Heart left ventricle (tissue), 16 donors: ENCODE measurements around the gene GRM7. TPM values are rescaled to one million over a fixed set of nuclear protein-coding genes. Genes with fewer than 3 reads are reported as not detected.

ENCODE experiments used
- ATAC-seq, 4 donors: fragments of 200-7000 bp; cut with Tn5 transposase; one replicate each; pipeline ENCODE4 v1.9.1; 2020 to 2022; ENCODE audit warnings: moderate library complexity in 4 of 4, mild to moderate bottlenecking in 3 of 4, moderate number of reproducible peaks in 1 of 4
- DNase-seq, 5 donors: peaks; one replicate each; pipeline ENCODE4 v3.0.0-alpha.2; 2020
- H3K27ac ChIP-seq, 12 donors: fragments of 200-600 bp; sonication (generic) in 4 of 12; one replicate each; pipeline versions ENCODE4 v1.5.0 to v1.8.0; 2016 to 2022; ENCODE audit warnings: mild to moderate bottlenecking in 2 of 12
- H3K27me3 ChIP-seq, 9 donors: fragments of 200-600 bp; sonication (generic) in 2 of 9; one replicate each; pipeline versions ENCODE4 v1.5.1 to v1.8.0; 2016 to 2022; ENCODE audit warnings: mild to moderate bottlenecking in 3 of 9
- H3K36me3 ChIP-seq, 9 donors: fragments of 200-600 bp; sonication (generic) in 2 of 9; one replicate each; pipeline versions ENCODE4 v1.5.0 to v1.8.0; 2018 to 2022; ENCODE audit warnings: mild to moderate bottlenecking in 2 of 9
- H3K4me1 ChIP-seq, 12 donors: fragments of 200-600 bp; sonication (generic) in 4 of 12; one replicate each; pipeline versions ENCODE4 v1.5.0 to v1.8.0; 2016 to 2022; ENCODE audit warnings: mild to moderate bottlenecking in 3 of 12
- H3K4me3 ChIP-seq, 12 donors: fragments of 200-600 bp; sonication (generic) in 4 of 12; one replicate each; pipeline versions ENCODE4 v1.5.0 to v1.8.0; 2017 to 2022; ENCODE audit warnings: mild to moderate bottlenecking in 9 of 12, moderate library complexity in 4 of 12
- H3K9me3 ChIP-seq, 12 donors: fragments of 200-600 bp; sonication (generic) in 4 of 12; one replicate each; pipeline versions ENCODE4 v1.5.0 to v1.8.0; 2016 to 2022; ENCODE audit warnings: mild to moderate bottlenecking in 1 of 12
- CTCF ChIP-seq, 12 donors: fragments of 200-600 bp; sonication (generic) in 4 of 12; IDR thresholded peaks; one replicate each; pipeline versions ENCODE4 v1.5.0 to v1.8.0; 2018 to 2022; ENCODE audit warnings: antibody characterized with exemption in 12 of 12, mild to moderate bottlenecking in 5 of 12
- POLR2A ChIP-seq, 2 donors: fragments of 450-650 bp; IDR thresholded peaks; one replicate each; pipeline ENCODE4 v1.6.1; 2017; ENCODE audit warnings: antibody characterized with exemption in 2 of 2, mild to moderate bottlenecking in 2 of 2, moderate library complexity in 2 of 2
- WGBS, 4 donors: extraction: QIAGEN DNeasy Blood & Tissue Kit in 2 of 4; methylation state at CpG; one replicate each; pipeline versions ENCODE4 v1.1.5 to v1.1.7; 2013 to 2018; 5-methylcytosine and 5-hydroxymethylcytosine counted together
- intact Hi-C, 10 donors: fragments of 100-400 bp; cut with DNase I; formaldehyde crosslinking; loops; one replicate each; pipeline versions ENCODE4 v1.11.1 to v1.14.2; 2022
- polyA plus RNA-seq, 2 donors: library from polyadenylated mRNA; stranded (reverse); fragments of 200-250 nt; gene quantifications; one replicate each; pipeline ENCODE4 v1.2.3, GENCODE V29; 2013
- total RNA-seq, 9 donors: library from RNA; depleted of rRNA in 2 of 9; stranded (reverse); fragments of >200 nt in 2 of 9; fragmentation: NEBNext Ultra II Directional in 3 of 9; extraction: Animal tissue kit (Norgen Biotek cat#: 25700) in 3 of 9; gene quantifications; one replicate each; pipeline versions ENCODE4 v1.1.0 to v1.2.4, GENCODE V29; 2016 to 2023
- donor health status: ischemic (EF 13 %, LVEDD 7.1; RV severe dilation, severe dysfunction).
- donor health status: healthy with polysubstance abuse.
- donor health status: DM: no; HTN: yes; CAD: no.
- donor health status: DM: no; HTN: no; CAD: no.
- donor health status: ischemic (EF 25% LVEDD 6.9; RV normal size, moderate dysfunction).
- donor health status: ischemic (EF 25% LVEDD 5.7; RV mildly dilated, moderate dysfunction).
- donor health status: healthy.
- donor health status: DM: yes; HTN: yes; CAD: no.
- donor health status: ischemic (EF 35%, LVEDD 5.7; RV mildly dilated, moderate dysfunction).
- donor health status: nonischemic (EF 11% LVEDD 7.7; RV severe dilation, severe dysfunction).
- donor health status: DM: yes; HTN: yes; CAD: no.
- donor health status: PGD.
- donor health status: ischemic (EF 29% LVEDD 5.4; RV normal size, mild dysfunction).
- donor health status: nonischemic (EF 23%, LVEDD 6.1; RV moderate dilation, normal function).

The GRM7 gene
- total and polyA plus RNA-seq, 11 donors: not detected

- ATAC-seq: peak in 1 of 4 donors; percentile 43
- peaks cover 0 to 10% (median 0%) of the 10 kb centered on the region in 12 donors for H3K4me1 ChIP-seq
- no peaks in the 10 kb centered on the region for H3K9me3 ChIP-seq
- intact Hi-C loops: no loop called here
- H3K4me3 ChIP-seq: no peak overlapping the region
- no peak for DNase-seq
- H3K27me3 ChIP-seq: no peaks in the 10 kb centered on the region
- WGBS, 4 donors: 46 to 57% (median 55%) methylated on average over 4 of the region's 4 CpGs
- peak overlapping the region in 4 of 12 donors; percentile 38 to 63 (median 46) for H3K27ac ChIP-seq
- no peaks in the 10 kb centered on the region for H3K36me3 ChIP-seq
- TF ChIP-seq POLR2A (IDR thresholded peaks at IDR 0.05) (no peak), CTCF (IDR thresholded peaks at IDR 0.05) (no peak)
Observed at GRCh38 chr3:7657214-7658112, 796.5 kb downstream of the GRM7 start.

- intact Hi-C loops: no loop called here
- ATAC-seq (peak in 1 of 4 donors; percentile 42), DNase-seq (no peak)
- Histone ChIP-seq H3K27ac (peak overlapping the region in 2 of 12 donors; percentile 55 to 63), H3K36me3 (no peaks in the 10 kb centered on the region), H3K4me1 (peaks cover 0 to 10% (median 0%) of the 10 kb centered on the region in 12 donors), H3K4me3 (no peak overlapping the region), H3K9me3 (no peaks in the 10 kb centered on the region), H3K27me3 (no peaks in the 10 kb centered on the region)
- TF ChIP-seq POLR2A (IDR thresholded peaks at IDR 0.05) (no peak), CTCF (IDR thresholded peaks at IDR 0.05) (no peak)
- 65 to 73% (median 67%) methylated on average over 3 of the region's 3 CpGs for WGBS, 4 donors
Observed at GRCh38 chr3:7658294-7658693, 797.4 kb downstream of the GRM7 start.

- intact Hi-C loops: no loop called here
- no peak for ATAC-seq
- H3K27ac ChIP-seq: no peak overlapping the region
- H3K4me3 ChIP-seq: no peak overlapping the region
- no peak for DNase-seq
- no peaks in the 10 kb centered on the region for H3K9me3 ChIP-seq
- TF ChIP-seq CTCF (IDR thresholded peaks at IDR 0.05) (no peak), POLR2A (IDR thresholded peaks at IDR 0.05) (no peak)
- no peaks in the 10 kb centered on the region for H3K36me3 ChIP-seq
- H3K27me3 ChIP-seq: no peaks in the 10 kb centered on the region
- WGBS, 4 donors: 83 to 96% (median 91%) methylated on average over 1 of the region's 1 CpG
- peaks cover 0 to 10% (median 0%) of the 10 kb centered on the region in 12 donors for H3K4me1 ChIP-seq
Observed at GRCh38 chr3:7659079-7659478, 798.2 kb downstream of the GRM7 start.

GRCh38 chr3:7663771-7664170 lies 802.9 kb downstream of the GRM7 start:
- intact Hi-C loops: no loop called here
- Histone ChIP-seq H3K4me1 (peaks cover 0 to 4% (median 0%) of the 10 kb centered on the region in 12 donors), H3K27me3 (no peaks in the 10 kb centered on the region), H3K27ac (no peak overlapping the region), H3K9me3 (no peaks in the 10 kb centered on the region), H3K4me3 (no peak overlapping the region), H3K36me3 (no peaks in the 10 kb centered on the region)
- no peak for ATAC-seq
- 78 to 83% (median 81%) methylated on average over 4 of the region's 4 CpGs for WGBS, 4 donors
- TF ChIP-seq CTCF (IDR thresholded peaks at IDR 0.05) (no peak), POLR2A (IDR thresholded peaks at IDR 0.05) (no peak)
- DNase-seq: no peak
